Measurements from ENCODE around the gene P2RX3.

DNA sequence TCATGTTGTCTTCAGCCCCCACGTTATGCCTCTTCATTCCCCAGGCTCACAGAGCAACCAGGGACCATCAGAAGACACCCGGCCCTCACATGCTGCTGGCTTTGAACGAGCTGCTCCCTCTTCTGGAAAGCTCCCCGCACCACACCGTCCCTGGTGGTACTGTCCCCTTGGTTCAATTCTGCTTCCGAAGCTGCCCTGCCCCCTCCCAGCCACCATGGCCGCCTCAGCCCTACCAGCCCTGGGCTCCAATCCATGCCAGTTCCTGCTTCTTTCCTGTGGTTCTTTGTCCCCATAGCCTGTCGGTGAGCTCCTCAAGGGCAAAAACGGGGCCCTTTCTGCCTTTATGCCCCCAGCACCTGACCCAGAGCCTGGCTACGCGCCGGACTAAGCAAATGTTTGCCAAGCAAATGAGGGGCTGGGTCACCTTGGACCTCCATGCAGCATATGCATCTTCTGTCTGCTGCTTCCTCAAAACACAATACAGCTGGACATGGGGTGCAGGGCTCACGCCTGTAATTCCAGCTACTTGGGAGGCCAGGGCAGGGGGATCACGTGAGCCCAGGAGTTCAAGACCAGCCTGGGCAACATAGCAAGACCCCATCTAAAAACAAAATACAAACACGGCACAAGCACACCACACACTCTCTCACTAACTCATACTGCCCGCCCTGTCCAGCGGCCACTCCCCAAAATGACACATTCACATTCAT lies 34.7 kb upstream of the P2RX3 start:
- no peak for TF ChIP-seq ZNF792 (tag by site-specific recombination; IDR thresholded peaks at IDR 0.05)
- TF ChIP-seq ZNF580 (tag by site-specific recombination; IDR thresholded peaks at IDR 0.05): no peak
- no peak for TF ChIP-seq PRDM4 (tag by site-specific recombination; IDR thresholded peaks at IDR 0.05)
- TF ChIP-seq, protein P1, sequence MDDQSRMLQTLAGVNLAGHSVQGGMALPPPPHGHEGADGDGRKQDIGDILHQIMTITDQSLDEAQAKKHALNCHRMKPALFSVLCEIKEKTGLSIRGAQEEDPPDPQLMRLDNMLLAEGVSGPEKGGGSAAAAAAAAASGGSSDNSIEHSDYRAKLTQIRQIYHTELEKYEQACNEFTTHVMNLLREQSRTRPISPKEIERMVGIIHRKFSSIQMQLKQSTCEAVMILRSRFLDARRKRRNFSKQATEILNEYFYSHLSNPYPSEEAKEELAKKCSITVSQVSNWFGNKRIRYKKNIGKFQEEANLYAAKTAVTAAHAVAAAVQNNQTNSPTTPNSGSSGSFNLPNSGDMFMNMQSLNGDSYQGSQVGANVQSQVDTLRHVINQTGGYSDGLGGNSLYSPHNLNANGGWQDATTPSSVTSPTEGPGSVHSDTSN (CRISPR knock-in tag; IDR thresholded peaks at IDR 0.05): no peak
- no peak for TF ChIP-seq SETDB1 (IDR thresholded peaks at IDR 0.05; ENCODE audit: insufficient read length, low read length)
- no peak for TF ChIP-seq SALL2 (tag by site-specific recombination; IDR thresholded peaks at IDR 0.05; ENCODE audit: borderline replicate concordance)
- TF ChIP-seq ZNF19 (tag by site-specific recombination; IDR thresholded peaks at IDR 0.05; ENCODE audit: low read depth): no peak
- no peak for TF ChIP-seq ZNF837 (tag by site-specific recombination; IDR thresholded peaks at IDR 0.05)
- no peak for TF ChIP-seq ZNF350 (tag by site-specific recombination; IDR thresholded peaks at IDR 0.05)
- TF ChIP-seq CTCF (tag by site-specific recombination; IDR thresholded peaks at IDR 0.05): no peak
